HG02884 (cell line): ENCODE results near the gene GPR160.
"Not testable (repeated sequence)": the region's sequence is repeated elsewhere in the genome, so short reads cannot be mapped to it uniquely, and the experiment has no call there.

Source experiments
- ATAC-seq: cut with Tn5 transposase; IDR thresholded peaks from one replicate; pipeline ENCODE4 v1.9.1; 2021; ENCODE audit warnings: mild to moderate bottlenecking, moderate library complexity; ENCODE audit not compliant: unreplicated experiment

Gene GPR160

GRCh38 chr3:170037463-170038433 is at the start of gene GPR160:
Gene GPR160 (plus strand): TSS chr3:170037995. CDS start chr3:170083973, 45,978 bp downstream.
- ATAC-seq = peak; percentile 77

- ATAC-seq = no peak
These were observed 47.4 kb upstream of the GPR160 start for GRCh38 chr3:169990431-169990830.

GRCh38 chr3:169992156-169992555 is 45.6 kb upstream of the GPR160 start:
- ATAC-seq = no peak

DNA sequence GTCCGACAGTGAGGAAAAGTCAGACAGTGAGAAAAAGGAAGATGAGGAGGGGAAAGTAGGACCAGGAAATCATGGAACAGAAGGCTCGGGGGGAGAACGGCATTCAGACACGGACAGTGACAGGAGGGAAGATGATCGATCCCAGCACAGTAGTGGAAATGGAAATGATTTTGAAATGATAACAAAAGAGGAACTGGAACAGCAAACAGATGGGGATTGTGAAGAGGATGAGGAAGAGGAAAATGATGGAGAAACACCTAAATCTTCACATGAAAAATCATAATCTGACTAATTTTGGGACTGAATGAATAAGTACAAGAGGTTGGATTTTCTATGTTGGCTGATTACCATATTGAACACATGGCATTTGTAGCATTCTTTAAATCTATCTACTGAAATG is 45.0 kb upstream of the GPR160 start:
- ATAC-seq = no peak

GRCh38 chr3:169993761-169994160 is 44.0 kb upstream of the GPR160 start:
- ATAC-seq = no peak

- ATAC-seq = no peak
These were observed 41.7 kb upstream of the GPR160 start for GRCh38 chr3:169996063-169996462.

- peak; percentile 29 for ATAC-seq
These were observed 39.1 kb upstream of the GPR160 start for GRCh38 chr3:169998668-169999131.

- ATAC-seq = peak; percentile 96
These were observed 38.4 kb upstream of the GPR160 start for GRCh38 chr3:169999433-169999832.

DNA sequence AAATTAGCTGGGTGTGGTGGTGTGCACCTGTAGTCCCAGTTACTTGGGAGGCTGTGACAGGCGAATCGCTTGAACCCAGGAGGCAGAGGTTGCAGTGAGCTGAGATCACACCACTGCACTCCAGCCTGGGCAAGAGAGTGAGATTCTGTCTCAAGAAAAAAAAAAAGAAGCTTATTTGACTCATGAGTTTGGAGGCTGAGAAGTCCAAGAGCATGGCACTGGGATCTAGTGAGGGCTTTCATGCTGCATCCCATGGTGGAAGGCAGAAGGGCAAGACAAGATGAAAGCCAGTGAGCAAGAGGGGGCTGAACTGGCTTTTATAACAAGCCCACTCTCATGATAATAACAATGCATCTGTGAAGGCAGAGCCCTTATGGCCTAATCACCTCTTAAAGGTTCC is 37.7 kb upstream of the GPR160 start:
- ATAC-seq = no peak

DNA sequence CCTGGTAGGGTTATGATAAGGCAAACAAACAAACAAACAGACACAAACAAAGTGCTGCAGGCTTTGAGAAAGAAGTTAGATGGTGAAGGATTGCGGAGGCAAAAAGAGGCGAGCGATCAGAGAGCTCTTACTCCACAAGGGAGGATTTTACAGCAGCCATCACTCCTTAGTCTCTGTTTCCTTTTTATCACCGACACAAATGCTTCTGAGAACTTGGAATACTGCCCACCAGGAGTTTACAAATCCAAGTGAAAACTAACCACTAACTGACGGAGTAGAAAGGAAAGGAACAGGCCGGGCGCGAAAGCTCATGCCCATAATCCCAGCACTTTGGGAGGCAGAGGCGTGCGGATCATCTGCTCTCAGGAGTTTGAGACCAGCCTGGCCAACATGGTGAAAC is 35.6 kb upstream of the GPR160 start:
- ATAC-seq = no peak

DNA sequence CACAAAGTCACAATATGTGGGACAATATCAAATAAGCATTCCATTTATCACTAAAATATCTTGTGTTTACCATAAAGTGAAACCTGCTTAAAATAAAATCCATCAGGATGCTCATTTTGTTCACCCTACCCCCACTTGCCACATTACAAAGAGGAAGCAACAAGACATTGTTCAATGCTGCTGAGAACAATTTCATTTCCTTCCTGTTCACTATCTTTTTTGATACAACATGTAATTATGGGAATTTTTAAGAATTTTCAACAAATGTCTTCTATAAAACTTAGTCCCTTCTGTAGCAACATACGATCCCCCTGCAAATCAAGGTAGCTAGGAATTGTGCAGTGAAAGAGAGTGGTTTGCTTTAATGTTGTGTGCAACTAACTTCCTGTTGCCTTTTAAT is 34.9 kb upstream of the GPR160 start:
- no peak for ATAC-seq

GRCh38 chr3:170003881-170004356 is 33.9 kb upstream of the GPR160 start:
- no peak for ATAC-seq

GRCh38 chr3:170007031-170007663 is 30.6 kb upstream of the GPR160 start:
- ATAC-seq = peak; percentile 82

GRCh38 chr3:170010498-170010897 is 27.3 kb upstream of the GPR160 start:
- ATAC-seq = no peak

DNA sequence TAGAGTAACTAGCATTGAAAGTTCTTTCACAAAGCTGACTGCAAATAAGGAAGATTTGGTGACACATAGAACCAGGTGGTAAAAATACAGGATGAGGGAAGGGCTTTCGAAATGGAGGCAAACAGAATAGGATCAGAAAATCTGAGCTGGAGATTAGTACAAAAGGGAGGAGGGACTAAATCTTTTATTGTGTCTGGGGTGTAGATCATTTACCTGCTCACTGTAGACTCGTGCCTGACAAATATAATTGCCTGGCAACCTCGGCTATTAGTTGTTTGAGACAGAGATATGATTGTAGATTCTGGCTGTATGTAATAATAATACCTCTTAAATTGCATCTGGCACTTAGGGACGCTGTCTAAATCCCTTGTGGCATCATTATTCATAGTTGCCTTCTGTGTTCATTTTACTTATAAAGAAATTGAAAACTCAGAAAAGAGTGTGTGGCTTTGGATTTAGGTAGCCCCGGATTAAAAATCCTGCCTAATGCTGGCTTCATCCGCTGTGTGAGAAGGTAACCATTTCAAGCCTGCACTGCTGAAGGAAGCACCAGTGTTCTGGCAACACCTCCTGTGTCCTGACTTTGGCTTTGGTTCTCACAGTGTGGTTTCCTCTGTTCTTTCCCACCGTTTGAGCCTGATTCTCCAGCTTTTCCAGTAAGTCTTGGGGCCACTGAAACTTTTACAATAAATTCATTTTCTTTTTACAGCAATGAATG is 25.0 kb upstream of the GPR160 start:
- ATAC-seq = no peak

GRCh38 chr3:170016057-170016456 is 21.7 kb upstream of the GPR160 start:
- no peak for ATAC-seq

- not testable (repeated sequence) for ATAC-seq
These were observed 18.5 kb upstream of the GPR160 start for GRCh38 chr3:170019306-170019705.

- ATAC-seq = no peak
These were observed 16.7 kb upstream of the GPR160 start for GRCh38 chr3:170021083-170021482.

DNA sequence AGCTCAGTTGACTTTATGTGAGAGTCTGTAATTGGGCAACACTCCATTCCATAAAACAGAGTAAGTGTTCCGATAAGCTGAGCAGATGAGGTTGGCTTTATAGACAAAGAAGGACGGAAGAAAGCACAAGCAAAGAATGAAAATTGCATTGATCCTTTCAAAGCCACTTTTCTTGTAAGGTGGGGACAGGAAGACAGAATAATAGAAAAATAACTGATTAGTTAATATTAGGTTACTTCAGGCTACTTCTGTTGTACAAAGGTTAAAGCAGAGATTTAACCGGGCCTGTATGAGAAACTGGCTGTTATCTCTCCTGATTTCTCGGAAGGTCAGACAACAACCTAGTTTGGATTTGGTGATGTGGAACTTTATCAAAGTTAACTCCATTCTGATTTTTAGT is 15.5 kb upstream of the GPR160 start:
- ATAC-seq = no peak

GRCh38 chr3:170023165-170023564 is 14.6 kb upstream of the GPR160 start:
- ATAC-seq = no peak

GRCh38 chr3:170024581-170024980 is 13.2 kb upstream of the GPR160 start:
- ATAC-seq = no peak
